Measurements from ENCODE around the gene EDN2.

The EDN2 gene

GRCh38 chr1:41496080-41497055, 11.9 kb upstream of the EDN2 start (continued):
- TF ChIP-seq ZEB2 (tag by site-specific recombination; IDR thresholded peaks at IDR 0.05) = peak; percentile 88
- TF ChIP-seq IKZF3 (tag by site-specific recombination; IDR thresholded peaks at IDR 0.05) = peak; percentile 93
- TF ChIP-seq, protein P1, sequence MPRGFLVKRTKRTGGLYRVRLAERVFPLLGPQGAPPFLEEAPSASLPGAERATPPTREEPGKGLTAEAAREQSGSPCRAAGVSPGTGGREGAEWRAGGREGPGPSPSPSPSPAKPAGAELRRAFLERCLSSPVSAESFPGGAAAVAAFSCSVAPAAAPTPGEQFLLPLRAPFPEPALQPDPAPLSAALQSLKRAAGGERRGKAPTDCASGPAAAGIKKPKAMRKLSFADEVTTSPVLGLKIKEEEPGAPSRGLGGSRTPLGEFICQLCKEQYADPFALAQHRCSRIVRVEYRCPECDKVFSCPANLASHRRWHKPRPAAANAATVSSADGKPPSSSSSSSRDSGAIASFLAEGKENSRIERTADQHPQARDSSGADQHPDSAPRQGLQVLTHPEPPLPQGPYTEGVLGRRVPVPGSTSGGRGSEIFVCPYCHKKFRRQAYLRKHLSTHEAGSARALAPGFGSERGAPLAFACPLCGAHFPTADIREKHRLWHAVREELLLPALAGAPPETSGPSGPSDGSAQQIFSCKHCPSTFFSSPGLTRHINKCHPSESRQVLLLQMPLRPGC (tag by site-specific recombination; IDR thresholded peaks at IDR 0.05) = peak; percentile 81
- TF ChIP-seq, protein P2, sequence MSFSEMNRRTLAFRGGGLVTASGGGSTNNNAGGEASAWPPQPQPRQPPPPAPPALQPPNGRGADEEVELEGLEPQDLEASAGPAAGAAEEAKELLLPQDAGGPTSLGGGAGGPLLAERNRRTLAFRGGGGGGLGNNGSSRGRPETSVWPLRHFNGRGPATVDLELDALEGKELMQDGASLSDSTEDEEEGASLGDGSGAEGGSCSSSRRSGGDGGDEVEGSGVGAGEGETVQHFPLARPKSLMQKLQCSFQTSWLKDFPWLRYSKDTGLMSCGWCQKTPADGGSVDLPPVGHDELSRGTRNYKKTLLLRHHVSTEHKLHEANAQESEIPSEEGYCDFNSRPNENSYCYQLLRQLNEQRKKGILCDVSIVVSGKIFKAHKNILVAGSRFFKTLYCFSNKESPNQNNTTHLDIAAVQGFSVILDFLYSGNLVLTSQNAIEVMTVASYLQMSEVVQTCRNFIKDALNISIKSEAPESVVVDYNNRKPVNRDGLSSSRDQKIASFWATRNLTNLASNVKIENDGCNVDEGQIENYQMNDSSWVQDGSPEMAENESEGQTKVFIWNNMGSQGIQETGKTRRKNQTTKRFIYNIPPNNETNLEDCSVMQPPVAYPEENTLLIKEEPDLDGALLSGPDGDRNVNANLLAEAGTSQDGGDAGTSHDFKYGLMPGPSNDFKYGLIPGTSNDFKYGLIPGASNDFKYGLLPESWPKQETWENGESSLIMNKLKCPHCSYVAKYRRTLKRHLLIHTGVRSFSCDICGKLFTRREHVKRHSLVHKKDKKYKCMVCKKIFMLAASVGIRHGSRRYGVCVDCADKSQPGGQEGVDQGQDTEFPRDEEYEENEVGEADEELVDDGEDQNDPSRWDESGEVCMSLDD (tag by site-specific recombination; IDR thresholded peaks at IDR 0.05) = peak; percentile 68
- TF ChIP-seq ZNF785 (tag by site-specific recombination; IDR thresholded peaks at IDR 0.05) = 0 out of 2 replicates have a peak, but pooled peaks have one; percentile 47
- peak; percentile 96 for TF ChIP-seq KLF1 (tag by site-specific recombination; IDR thresholded peaks at IDR 0.05)

- peak overlapping the region; percentile 58; the same call in 1 of the 2 replicates for H3K27ac ChIP-seq (ENCODE audit: extremely low read depth, low read depth, low read length)
- TF ChIP-seq, protein P3, sequence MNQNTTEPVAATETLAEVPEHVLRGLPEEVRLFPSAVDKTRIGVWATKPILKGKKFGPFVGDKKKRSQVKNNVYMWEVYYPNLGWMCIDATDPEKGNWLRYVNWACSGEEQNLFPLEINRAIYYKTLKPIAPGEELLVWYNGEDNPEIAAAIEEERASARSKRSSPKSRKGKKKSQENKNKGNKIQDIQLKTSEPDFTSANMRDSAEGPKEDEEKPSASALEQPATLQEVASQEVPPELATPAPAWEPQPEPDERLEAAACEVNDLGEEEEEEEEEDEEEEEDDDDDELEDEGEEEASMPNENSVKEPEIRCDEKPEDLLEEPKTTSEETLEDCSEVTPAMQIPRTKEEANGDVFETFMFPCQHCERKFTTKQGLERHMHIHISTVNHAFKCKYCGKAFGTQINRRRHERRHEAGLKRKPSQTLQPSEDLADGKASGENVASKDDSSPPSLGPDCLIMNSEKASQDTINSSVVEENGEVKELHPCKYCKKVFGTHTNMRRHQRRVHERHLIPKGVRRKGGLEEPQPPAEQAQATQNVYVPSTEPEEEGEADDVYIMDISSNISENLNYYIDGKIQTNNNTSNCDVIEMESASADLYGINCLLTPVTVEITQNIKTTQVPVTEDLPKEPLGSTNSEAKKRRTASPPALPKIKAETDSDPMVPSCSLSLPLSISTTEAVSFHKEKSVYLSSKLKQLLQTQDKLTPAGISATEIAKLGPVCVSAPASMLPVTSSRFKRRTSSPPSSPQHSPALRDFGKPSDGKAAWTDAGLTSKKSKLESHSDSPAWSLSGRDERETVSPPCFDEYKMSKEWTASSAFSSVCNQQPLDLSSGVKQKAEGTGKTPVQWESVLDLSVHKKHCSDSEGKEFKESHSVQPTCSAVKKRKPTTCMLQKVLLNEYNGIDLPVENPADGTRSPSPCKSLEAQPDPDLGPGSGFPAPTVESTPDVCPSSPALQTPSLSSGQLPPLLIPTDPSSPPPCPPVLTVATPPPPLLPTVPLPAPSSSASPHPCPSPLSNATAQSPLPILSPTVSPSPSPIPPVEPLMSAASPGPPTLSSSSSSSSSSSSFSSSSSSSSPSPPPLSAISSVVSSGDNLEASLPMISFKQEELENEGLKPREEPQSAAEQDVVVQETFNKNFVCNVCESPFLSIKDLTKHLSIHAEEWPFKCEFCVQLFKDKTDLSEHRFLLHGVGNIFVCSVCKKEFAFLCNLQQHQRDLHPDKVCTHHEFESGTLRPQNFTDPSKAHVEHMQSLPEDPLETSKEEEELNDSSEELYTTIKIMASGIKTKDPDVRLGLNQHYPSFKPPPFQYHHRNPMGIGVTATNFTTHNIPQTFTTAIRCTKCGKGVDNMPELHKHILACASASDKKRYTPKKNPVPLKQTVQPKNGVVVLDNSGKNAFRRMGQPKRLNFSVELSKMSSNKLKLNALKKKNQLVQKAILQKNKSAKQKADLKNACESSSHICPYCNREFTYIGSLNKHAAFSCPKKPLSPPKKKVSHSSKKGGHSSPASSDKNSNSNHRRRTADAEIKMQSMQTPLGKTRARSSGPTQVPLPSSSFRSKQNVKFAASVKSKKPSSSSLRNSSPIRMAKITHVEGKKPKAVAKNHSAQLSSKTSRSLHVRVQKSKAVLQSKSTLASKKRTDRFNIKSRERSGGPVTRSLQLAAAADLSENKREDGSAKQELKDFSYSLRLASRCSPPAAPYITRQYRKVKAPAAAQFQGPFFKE (tag by site-specific recombination; IDR thresholded peaks at IDR 0.05; ENCODE audit: borderline replicate concordance) = no peak
- TF ChIP-seq ZBTB26 (tag by site-specific recombination; optimal IDR thresholded peaks at IDR 0.05) (no peak), KLF9 (tag by site-specific recombination; IDR thresholded peaks at IDR 0.05; ENCODE audit: low read depth) (0 out of 2 replicates have a peak, but pooled peaks have one; percentile 9), TRIM28 (IDR thresholded peaks at IDR 0.05; ENCODE audit: borderline replicate concordance, low read length) (peak; percentile 24; the same call in 1 of the 2 replicates), ZNF518A (tag by site-specific recombination; conservative IDR thresholded peaks at IDR 0.05; ENCODE audit: low read depth) (no peak), GLIS2 (tag by site-specific recombination; IDR thresholded peaks at IDR 0.05) (peak; percentile 13; the same call in 1 of the 2 replicates), PRDM1 (tag by site-specific recombination; IDR thresholded peaks at IDR 0.05) (0 out of 2 replicates have a peak, but pooled peaks have one; percentile 5), ZBTB17 (tag by site-specific recombination; IDR thresholded peaks at IDR 0.05) (peak; percentile 77), ZNF175 (tag by site-specific recombination; IDR thresholded peaks at IDR 0.05) (no peak), EGR2 (tag by site-specific recombination; IDR thresholded peaks at IDR 0.05; ENCODE audit: low read depth) (no peak)
Observed at GRCh38 chr1:41495210-41495948, 10.9 kb upstream of the EDN2 start.

More at GRCh38 chr1:41495210-41495948, 10.9 kb upstream of the EDN2 start:
- no peaks in the 10 kb centered on the region for H3K36me3 ChIP-seq (ENCODE audit: control insufficient read depth in 2 of 2, insufficient read depth in 1 of 2, low read length in 2 of 2)
- peaks cover 2% of the 10 kb centered on the region for H3K4me1 ChIP-seq (ENCODE audit: control insufficient read depth, insufficient read depth, low read length)
- CTCF ChIA-PET = interaction anchor here (0.7 to 3.9 kb wide), 9 partner anchors 10 to 219 kb away, joined by 3 to 34 read pairs (median 3); partner anchors contain the start of gene EDN2
- no peaks in the 10 kb centered on the region for H3K9me3 ChIP-seq (ENCODE audit: control insufficient read depth, insufficient read depth, low read depth, low read length)
- H3K4me3 ChIP-seq (ENCODE audit: low read depth, low read length) = no peak overlapping the region
- POLR2A ChIA-PET = no interaction called here

All from HEK293 (cell line).